ENCODE results near the gene PDGFRB.

DNA sequence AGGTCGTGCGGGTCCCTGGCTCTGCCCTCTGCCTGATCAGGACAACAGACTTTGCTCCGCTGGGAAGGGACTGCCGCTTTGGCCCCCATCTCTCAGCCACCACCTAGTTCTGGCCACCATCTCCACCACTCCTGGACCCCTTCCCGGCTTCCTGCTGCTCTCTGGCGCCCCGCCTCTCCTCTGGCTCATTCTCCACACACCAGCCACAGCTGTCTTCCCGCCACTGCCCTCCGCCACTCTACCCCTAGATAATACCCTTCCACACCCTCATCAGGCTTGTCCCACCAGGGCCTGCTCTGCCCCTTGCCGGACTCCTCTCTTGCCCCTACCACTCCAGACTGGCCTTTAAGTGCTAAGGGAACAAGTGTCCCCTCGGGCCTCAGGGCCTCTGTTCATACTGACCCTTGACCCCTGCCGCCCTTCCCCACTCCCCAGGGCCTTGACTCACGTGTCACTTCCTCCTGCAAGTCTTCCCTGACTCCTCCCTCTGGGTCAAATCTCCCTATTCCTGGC, 8.0 kb upstream of the PDGFRB start:
- TF ChIP-seq POLR2A (IDR thresholded peaks at IDR 0.05; ENCODE audit: low read depth, low read length), result no peak
- TF ChIP-seq, protein P1, sequence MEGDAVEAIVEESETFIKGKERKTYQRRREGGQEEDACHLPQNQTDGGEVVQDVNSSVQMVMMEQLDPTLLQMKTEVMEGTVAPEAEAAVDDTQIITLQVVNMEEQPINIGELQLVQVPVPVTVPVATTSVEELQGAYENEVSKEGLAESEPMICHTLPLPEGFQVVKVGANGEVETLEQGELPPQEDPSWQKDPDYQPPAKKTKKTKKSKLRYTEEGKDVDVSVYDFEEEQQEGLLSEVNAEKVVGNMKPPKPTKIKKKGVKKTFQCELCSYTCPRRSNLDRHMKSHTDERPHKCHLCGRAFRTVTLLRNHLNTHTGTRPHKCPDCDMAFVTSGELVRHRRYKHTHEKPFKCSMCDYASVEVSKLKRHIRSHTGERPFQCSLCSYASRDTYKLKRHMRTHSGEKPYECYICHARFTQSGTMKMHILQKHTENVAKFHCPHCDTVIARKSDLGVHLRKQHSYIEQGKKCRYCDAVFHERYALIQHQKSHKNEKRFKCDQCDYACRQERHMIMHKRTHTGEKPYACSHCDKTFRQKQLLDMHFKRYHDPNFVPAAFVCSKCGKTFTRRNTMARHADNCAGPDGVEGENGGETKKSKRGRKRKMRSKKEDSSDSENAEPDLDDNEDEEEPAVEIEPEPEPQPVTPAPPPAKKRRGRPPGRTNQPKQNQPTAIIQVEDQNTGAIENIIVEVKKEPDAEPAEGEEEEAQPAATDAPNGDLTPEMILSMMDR (conservative IDR thresholded peaks at IDR 0.05; ENCODE audit: low read depth, low read length), result 0 out of 2 replicates have a peak, but pooled peaks have one; percentile 18
- no peak for TF ChIP-seq RCOR1 (IDR thresholded peaks at IDR 0.05; ENCODE audit: insufficient replicate concordance, low read length)
